HepG2 (cell line): ENCODE data around the gene GZF1. TPM values are rescaled to one million over a fixed set of nuclear protein-coding genes. Genes with fewer than 3 reads are reported as not detected.
A peak's percentile ranks its signal among the peaks of the same experiment; 100 is the strongest.

Experiments
- ESRRA ChIP-seq: sonication (generic); formaldehyde crosslinking; IDR thresholded peaks from 2 replicates; pipeline ENCODE4 v1.5.1; 2020; ENCODE audit warnings: mild to moderate bottlenecking, low read depth, missing genetic modification reagents
- FOSL2 ChIP-seq: sonication (generic); formaldehyde crosslinking; IDR thresholded peaks from 2 replicates; pipeline ENCODE4 v1.4.0; 2020; ENCODE audit warnings: missing genetic modification reagents
- FOXP1 ChIP-seq, 2 experiments: fragments of 450-650 bp in 1 of 2; IDR thresholded peaks; 2 replicates each; pipeline ENCODE4 v1.6.1; 2017 to 2018; ENCODE audit warnings: antibody characterized with exemption in 1 of 2
- GABPB1 ChIP-seq: IDR thresholded peaks from 2 replicates; pipeline ENCODE4 v1.6.1; 2016; ENCODE audit warnings: mild to moderate bottlenecking, missing genetic modification reagents, moderate library complexity, missing compliant biosample characterization
- HNRNPH1 ChIP-seq: fragments of 200-400 bp; formaldehyde crosslinking; optimal IDR thresholded peaks from 2 replicates; pipeline ENCODE3; 2017; ENCODE audit warnings: mild to moderate bottlenecking, low read depth, low read length
- MLX ChIP-seq: IDR thresholded peaks from 2 replicates; pipeline ENCODE4 v1.6.1; 2016
- NR2C2 ChIP-seq: sonication (generic); formaldehyde crosslinking; IDR thresholded peaks from 2 replicates; pipeline ENCODE4 v1.4.0; 2020; ENCODE audit warnings: missing genetic modification reagents, mild to moderate bottlenecking, moderate library complexity, borderline replicate concordance
- REL ChIP-seq: sonication (generic); formaldehyde crosslinking; conservative IDR thresholded peaks from 2 replicates; pipeline ENCODE4 v1.8.0; 2022; ENCODE audit warnings: mild to moderate bottlenecking, missing genetic modification reagents, moderate library complexity
- SAP130 ChIP-seq: IDR thresholded peaks from 2 replicates; pipeline ENCODE4 v1.6.1; 2016; ENCODE audit warnings: low read depth
- SUZ12 ChIP-seq: fragments of 150-350 bp; IDR thresholded peaks from 2 replicates; pipeline ENCODE4 v1.6.1; 2014; ENCODE audit warnings: low read depth, low read length
- TARDBP ChIP-seq: sonication (generic); formaldehyde crosslinking; IDR thresholded peaks from 2 replicates; pipeline ENCODE4 v1.8.0; 2022; ENCODE audit warnings: mild to moderate bottlenecking, missing genetic modification reagents
- TBX3 ChIP-seq: fragments of 450-650 bp; IDR thresholded peaks from 2 replicates; pipeline ENCODE4 v1.6.1; 2017; ENCODE audit warnings: antibody characterized with exemption, mild to moderate bottlenecking, inconsistent platforms, borderline replicate concordance
- THRA ChIP-seq: sonication (generic); formaldehyde crosslinking; IDR thresholded peaks from 2 replicates; pipeline ENCODE4 v1.4.0; 2020; ENCODE audit warnings: missing genetic modification reagents, borderline replicate concordance
- ZBTB33 ChIP-seq: sonication (generic); formaldehyde crosslinking; IDR thresholded peaks from 2 replicates; pipeline ENCODE4 v1.4.0; 2020; ENCODE audit warnings: missing genetic modification reagents
- ZHX1 ChIP-seq: sonication (generic); formaldehyde crosslinking; IDR thresholded peaks from 2 replicates; pipeline ENCODE4 v1.8.1; 2022; ENCODE audit warnings: low read depth, mild to moderate bottlenecking, missing genetic modification reagents
- ZNF18 ChIP-seq: sonication (generic); formaldehyde crosslinking; IDR thresholded peaks from 2 replicates; pipeline ENCODE4 v1.8.0; 2022; ENCODE audit warnings: mild to moderate bottlenecking, missing genetic modification reagents; ENCODE audit not compliant: insufficient replicate concordance
- ZNF205 ChIP-seq: IDR thresholded peaks from 2 replicates; pipeline ENCODE4 v1.6.1; 2018; ENCODE audit warnings: missing biosample characterization, missing genetic modification reagents
- ZNF232 ChIP-seq: sonication (generic); formaldehyde crosslinking; IDR thresholded peaks from 2 replicates; pipeline ENCODE4 v1.4.0; 2020; ENCODE audit warnings: missing genetic modification reagents, borderline replicate concordance
- ZNF572 ChIP-seq: sonication (generic); formaldehyde crosslinking; IDR thresholded peaks from 2 replicates; pipeline ENCODE4 v1.5.1; 2020; ENCODE audit warnings: mild to moderate bottlenecking, missing genetic modification reagents
- ZNF616 ChIP-seq: sonication (generic); formaldehyde crosslinking; IDR thresholded peaks from 2 replicates; pipeline ENCODE4 v1.5.0; 2020; ENCODE audit warnings: low read depth, mild to moderate bottlenecking, missing genetic modification reagents
- ZNF746 ChIP-seq: sonication (generic); formaldehyde crosslinking; IDR thresholded peaks from 2 replicates; pipeline ENCODE4 v1.8.0; 2022; ENCODE audit warnings: mild to moderate bottlenecking, missing genetic modification reagents
- ZNF841 ChIP-seq: sonication (generic); formaldehyde crosslinking; IDR thresholded peaks from 2 replicates; pipeline ENCODE4 v1.8.1; 2023; ENCODE audit warnings: missing genetic modification reagents, borderline replicate concordance
- ZSCAN21 ChIP-seq: sonication (generic); formaldehyde crosslinking; IDR thresholded peaks from 2 replicates; pipeline ENCODE4 v1.8.0; 2022; ENCODE audit warnings: mild to moderate bottlenecking, missing genetic modification reagents, moderate library complexity, borderline replicate concordance
- polyA plus RNA-seq, 8 experiments: library from polyadenylated mRNA; depleted of rRNA in 3 of 8; stranded (reverse) in 7 of 8; unstranded in 1 of 8; fragments of >200 nt; fragmentation: Illumina TruSeq in 4 of 8; extraction: Trizol in 4 of 8; gene quantifications; 2 replicates each; pipeline versions ENCODE4 v1.2.1 to v1.2.3, GENCODE V29; 2011 to 2016; ENCODE audit warnings: low read depth in 4 of 8, missing spikeins in 1 of 8, mixed read lengths in 1 of 8; ENCODE audit not compliant: insufficient read depth in 1 of 8
- total RNA-seq, 5 experiments: library from RNA; depleted of rRNA; stranded (reverse); fragments of >200 nt; fragmentation: Illumina TruSeq; extraction: Trizol; gene quantifications; 2 replicates each; pipeline ENCODE4 v1.2.3, GENCODE V29; 2016; ENCODE audit warnings: low read depth in 1 of 5

The GZF1 gene
- total and polyA plus RNA-seq, 2 of the 13 experiments (the other 11 are each of a cell fraction or from before 2014, with no cell fraction given) = 16.9 to 26.0 TPM

- TF ChIP-seq ZNF572 (CRISPR knock-in tag) (no peak), REL (CRISPR knock-in tag) (no peak), ZNF746 (CRISPR knock-in tag) (no peak), HNRNPH1 (no peak), TBX3 (no peak), ZNF841 (CRISPR knock-in tag) (no peak), ZNF232 (CRISPR knock-in tag) (no peak), THRA (CRISPR knock-in tag) (no peak), ESRRA (CRISPR knock-in tag) (no peak), GABPB1 (CRISPR knock-in tag) (no peak), MLX (CRISPR knock-in tag) (no peak), ZHX1 (CRISPR knock-in tag) (no peak), ZBTB33 (CRISPR knock-in tag) (no peak), ZNF616 (no peak), SAP130 (CRISPR knock-in tag) (peak; percentile 50; the same call in 1 of the 2 replicates), SUZ12 (no peak), TARDBP (no peak), ZNF18 (CRISPR knock-in tag) (peak; percentile 50), ZSCAN21 (no peak), NR2C2 (CRISPR knock-in tag) (no peak), FOXP1 (IDR thresholded peaks at IDR 0.05) (no peak), FOXP1 (CRISPR knock-in tag; IDR thresholded peaks at IDR 0.05) (0 out of 2 replicates have a peak, but pooled peaks have one; percentile 15), ZNF205 (CRISPR knock-in tag) (0 out of 2 replicates have a peak, but pooled peaks have one; percentile 27), FOSL2 (peak; percentile 91)
These were observed 42.2 kb downstream of the GZF1 start (continued) for GRCh38 chr20:23404196-23404595.
